Measurements from ENCODE around the gene NLK.

The NLK gene

GRCh38 chr17:28180449-28180848 lies 138.0 kb downstream of the NLK start:
- Histone ChIP-seq H3K9me3 (replicated peaks in 1 of 2; ENCODE audit: control insufficient read depth in 2 of 2, insufficient read depth in 1 of 2, low read depth in 1 of 2, low read length in 2 of 2) (no peaks in the 10 kb centered on the region), H3K23ac (ENCODE audit: low read depth, low read length, poor library complexity) (no peak overlapping the region), H2AFZ (ENCODE audit: low read length) (no peak overlapping the region), H4K91ac (ENCODE audit: low read depth, low read length, poor library complexity) (no peak overlapping the region), H3K9ac (ENCODE audit: low read depth, low read length, poor library complexity) (no peak overlapping the region), H3K27me3 (ENCODE audit: control insufficient read depth in 3 of 3, insufficient read depth in 3 of 3, low read depth in 1 of 3, low read length in 3 of 3) (no peaks in the 10 kb centered on the region), H3K4me1 (ENCODE audit: control insufficient read depth in 2 of 2, insufficient read depth in 1 of 2, low read depth in 1 of 2, low read length in 2 of 2) (no peaks in the 10 kb centered on the region), H3K36me3 (replicated peaks in 1 of 2; ENCODE audit: control insufficient read depth in 2 of 2, insufficient read depth in 2 of 2, low read length in 2 of 2) (peaks cover 0 to 30% of the 10 kb centered on the region in 2 donors), H2BK12ac (ENCODE audit: low read length) (no peak overlapping the region), H2AK5ac (ENCODE audit: low read depth, low read length) (no peak overlapping the region), H3K4me3 (ENCODE audit: low read length in 2 of 2) (no peak overlapping the region), H4K8ac (ENCODE audit: low read depth, low read length) (no peak overlapping the region), H3K14ac (ENCODE audit: low read length) (no peak overlapping the region), H3K79me1 (ENCODE audit: low read depth, low read length) (no peaks in the 10 kb centered on the region), H3K4me2 (ENCODE audit: insufficient read depth, low read length, poor library complexity, severe bottlenecking) (no peak overlapping the region), H3K4ac (ENCODE audit: low read length) (no peak overlapping the region), H2BK15ac (ENCODE audit: low read length) (no peak overlapping the region), H3K27ac (replicated peaks; ENCODE audit: low read length) (no peak overlapping the region), H2BK5ac (ENCODE audit: low read length) (no peak overlapping the region), H3K18ac (ENCODE audit: low read length) (no peak overlapping the region), H2BK120ac (ENCODE audit: low read depth, low read length) (no peak overlapping the region)
- no peak for DNase-seq (ENCODE audit: low spot score)
- no CpG with 5 or more reads among the region's 1 CpG for WGBS, 2 donors (ENCODE audit: extremely low coverage in 2 of 2, insufficient read length in 2 of 2, insufficient replicate concordance in 1 of 2)

- Histone ChIP-seq H3K27ac (replicated peaks; ENCODE audit: low read length) (no peak overlapping the region), H3K9me3 (replicated peaks in 1 of 2; ENCODE audit: control insufficient read depth in 2 of 2, insufficient read depth in 1 of 2, low read depth in 1 of 2, low read length in 2 of 2) (peaks cover 0 to 2% of the 10 kb centered on the region in 2 donors), H3K4me2 (ENCODE audit: insufficient read depth, low read length, poor library complexity, severe bottlenecking) (no peak overlapping the region), H3K36me3 (replicated peaks in 1 of 2; ENCODE audit: control insufficient read depth in 2 of 2, insufficient read depth in 2 of 2, low read length in 2 of 2) (peaks cover under 1 to 39% of the 10 kb centered on the region in 2 donors), H3K14ac (ENCODE audit: low read length) (no peak overlapping the region), H4K8ac (ENCODE audit: low read depth, low read length) (no peak overlapping the region), H3K23ac (ENCODE audit: low read depth, low read length, poor library complexity) (no peak overlapping the region), H2BK5ac (ENCODE audit: low read length) (no peak overlapping the region), H3K79me1 (ENCODE audit: low read depth, low read length) (no peaks in the 10 kb centered on the region), H3K27me3 (ENCODE audit: control insufficient read depth in 3 of 3, insufficient read depth in 3 of 3, low read depth in 1 of 3, low read length in 3 of 3) (no peaks in the 10 kb centered on the region), H3K9ac (ENCODE audit: low read depth, low read length, poor library complexity) (no peak overlapping the region), H2AFZ (ENCODE audit: low read length) (no peak overlapping the region), H3K18ac (ENCODE audit: low read length) (no peak overlapping the region), H2BK120ac (ENCODE audit: low read depth, low read length) (no peak overlapping the region), H3K4me3 (ENCODE audit: low read length in 2 of 2) (no peak overlapping the region), H2BK15ac (ENCODE audit: low read length) (no peak overlapping the region), H2BK12ac (ENCODE audit: low read length) (no peak overlapping the region), H3K4ac (ENCODE audit: low read length) (no peak overlapping the region), H2AK5ac (ENCODE audit: low read depth, low read length) (no peak overlapping the region), H3K4me1 (ENCODE audit: control insufficient read depth in 2 of 2, insufficient read depth in 1 of 2, low read depth in 1 of 2, low read length in 2 of 2) (no peaks in the 10 kb centered on the region), H4K91ac (ENCODE audit: low read depth, low read length, poor library complexity) (no peak overlapping the region)
- DNase-seq (ENCODE audit: low spot score), result no peak
- no CpG with 5 or more reads among the region's 9 CpGs for WGBS, 2 donors (ENCODE audit: extremely low coverage in 2 of 2, insufficient read length in 2 of 2, insufficient replicate concordance in 1 of 2)
Observed at GRCh38 chr17:28181568-28181967, 139.1 kb downstream of the NLK start.

DNA sequence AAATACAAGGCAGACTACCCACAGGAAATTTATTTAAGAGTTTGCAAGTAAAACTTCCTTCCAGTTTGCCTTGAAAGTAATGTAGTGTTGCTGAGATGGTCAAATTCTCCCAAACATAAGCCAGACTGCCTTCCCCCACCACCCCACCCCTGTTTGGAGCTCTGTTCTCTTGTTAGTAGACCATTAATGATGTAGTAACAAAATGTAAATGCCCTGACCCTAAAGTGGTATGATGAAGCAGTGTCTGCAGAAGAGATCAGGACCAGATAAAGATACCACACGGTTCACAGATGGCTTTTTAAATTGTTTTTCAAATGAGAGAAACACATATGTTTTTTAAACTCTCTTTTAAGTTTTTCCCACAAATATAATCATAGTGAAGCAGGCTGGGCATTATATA lies 140.1 kb downstream of the NLK start:
- no peaks in the 10 kb centered on the region for H3K79me1 ChIP-seq (ENCODE audit: low read depth, low read length)
- H3K27me3 ChIP-seq (ENCODE audit: control insufficient read depth in 3 of 3, insufficient read depth in 3 of 3, low read depth in 1 of 3, low read length in 3 of 3), result no peaks in the 10 kb centered on the region
- H3K18ac ChIP-seq (ENCODE audit: low read length), result no peak overlapping the region
- no peak overlapping the region for H2BK120ac ChIP-seq (ENCODE audit: low read depth, low read length)
- no peak overlapping the region for H3K4ac ChIP-seq (ENCODE audit: low read length)
- H3K36me3 ChIP-seq (replicated peaks in 1 of 2; ENCODE audit: control insufficient read depth in 2 of 2, insufficient read depth in 2 of 2, low read length in 2 of 2), result peaks cover 1 to 42% of the 10 kb centered on the region in 2 donors
- no peak overlapping the region for H2BK12ac ChIP-seq (ENCODE audit: low read length)
- H3K4me2 ChIP-seq (ENCODE audit: insufficient read depth, low read length, poor library complexity, severe bottlenecking), result no peak overlapping the region
- no peaks in the 10 kb centered on the region for H3K4me1 ChIP-seq (ENCODE audit: control insufficient read depth in 2 of 2, insufficient read depth in 1 of 2, low read depth in 1 of 2, low read length in 2 of 2)
- no peak overlapping the region for H3K23ac ChIP-seq (ENCODE audit: low read depth, low read length, poor library complexity)
- no peak overlapping the region for H3K4me3 ChIP-seq (ENCODE audit: low read length in 2 of 2)
- no peak overlapping the region for H3K14ac ChIP-seq (ENCODE audit: low read length)
- H4K8ac ChIP-seq (ENCODE audit: low read depth, low read length), result no peak overlapping the region
- H3K9ac ChIP-seq (ENCODE audit: low read depth, low read length, poor library complexity), result no peak overlapping the region
- H2AFZ ChIP-seq (ENCODE audit: low read length), result no peak overlapping the region
- WGBS, 2 donors (ENCODE audit: extremely low coverage in 2 of 2, insufficient read length in 2 of 2, insufficient replicate concordance in 1 of 2), result no CpG with 5 or more reads among the region's 1 CpG
- no peak overlapping the region for H3K27ac ChIP-seq (replicated peaks; ENCODE audit: low read length)
- H4K91ac ChIP-seq (ENCODE audit: low read depth, low read length, poor library complexity), result no peak overlapping the region
- H2BK15ac ChIP-seq (ENCODE audit: low read length), result no peak overlapping the region
- H2BK5ac ChIP-seq (ENCODE audit: low read length), result no peak overlapping the region
- no peak overlapping the region for H2AK5ac ChIP-seq (ENCODE audit: low read depth, low read length)
- peaks cover 0 to 5% of the 10 kb centered on the region in 2 donors for H3K9me3 ChIP-seq (replicated peaks in 1 of 2; ENCODE audit: control insufficient read depth in 2 of 2, insufficient read depth in 1 of 2, low read depth in 1 of 2, low read length in 2 of 2)
- no peak for DNase-seq (ENCODE audit: low spot score)

- no peak overlapping the region for H2AFZ ChIP-seq (ENCODE audit: low read length)
- no CpG with 5 or more reads among the region's 5 CpGs for WGBS, 2 donors (ENCODE audit: extremely low coverage in 2 of 2, insufficient read length in 2 of 2, insufficient replicate concordance in 1 of 2)
Observed at GRCh38 chr17:28185658-28186057, 143.2 kb downstream of the NLK start.

More at GRCh38 chr17:28185658-28186057, 143.2 kb downstream of the NLK start:
- no peak overlapping the region for H3K18ac ChIP-seq (ENCODE audit: low read length)
- no peak overlapping the region for H3K23ac ChIP-seq (ENCODE audit: low read depth, low read length, poor library complexity)
- no peak overlapping the region for H3K9ac ChIP-seq (ENCODE audit: low read depth, low read length, poor library complexity)
- H2AK5ac ChIP-seq (ENCODE audit: low read depth, low read length), result no peak overlapping the region
- H2BK120ac ChIP-seq (ENCODE audit: low read depth, low read length), result no peak overlapping the region
- no peak overlapping the region for H4K8ac ChIP-seq (ENCODE audit: low read depth, low read length)
- no peak overlapping the region for H3K4me3 ChIP-seq (ENCODE audit: low read length in 2 of 2)
- no peak overlapping the region for H4K91ac ChIP-seq (ENCODE audit: low read depth, low read length, poor library complexity)
- no peak overlapping the region for H3K4ac ChIP-seq (ENCODE audit: low read length)
- no peak overlapping the region for H3K4me2 ChIP-seq (ENCODE audit: insufficient read depth, low read length, poor library complexity, severe bottlenecking)
- no peak overlapping the region for H3K27ac ChIP-seq (replicated peaks; ENCODE audit: low read length)
- no peaks in the 10 kb centered on the region for H3K27me3 ChIP-seq (ENCODE audit: control insufficient read depth in 3 of 3, insufficient read depth in 3 of 3, low read depth in 1 of 3, low read length in 3 of 3)
- no peak overlapping the region for H2BK15ac ChIP-seq (ENCODE audit: low read length)
- no peaks in the 10 kb centered on the region for H3K4me1 ChIP-seq (ENCODE audit: control insufficient read depth in 2 of 2, insufficient read depth in 1 of 2, low read depth in 1 of 2, low read length in 2 of 2)
- DNase-seq (ENCODE audit: low spot score), result no peak
- no peak overlapping the region for H3K14ac ChIP-seq (ENCODE audit: low read length)
- peaks cover 4 to 48% of the 10 kb centered on the region in 2 donors for H3K36me3 ChIP-seq (replicated peaks in 1 of 2; ENCODE audit: control insufficient read depth in 2 of 2, insufficient read depth in 2 of 2, low read length in 2 of 2)
- no peaks in the 10 kb centered on the region for H3K79me1 ChIP-seq (ENCODE audit: low read depth, low read length)
- no peak overlapping the region for H2BK5ac ChIP-seq (ENCODE audit: low read length)
- peaks cover 0 to 5% of the 10 kb centered on the region in 2 donors for H3K9me3 ChIP-seq (replicated peaks in 1 of 2; ENCODE audit: control insufficient read depth in 2 of 2, insufficient read depth in 1 of 2, low read depth in 1 of 2, low read length in 2 of 2)
- H2BK12ac ChIP-seq (ENCODE audit: low read length), result no peak overlapping the region
